ENCODE measurements around the gene USP38. TPM values are rescaled to one million over a fixed set of nuclear protein-coding genes. Genes with fewer than 3 reads are reported as not detected.

USP38 gene
- total and polyA plus RNA-seq, 2 donors (not counting 1 experiment from before 2014, with no cell fraction given) = 13.9 to 15.7 TPM

GRCh38 chr4:143241892-143242291 is 57.2 kb downstream of the USP38 start:
- Histone ChIP-seq H3K4me2 (ENCODE audit: extremely low read depth, insufficient read depth, low read length) (no peak overlapping the region), H3K27me3 (ENCODE audit: control insufficient read depth, insufficient read depth, low read length) (no peaks in the 10 kb centered on the region), H3K36me3 (ENCODE audit: control insufficient read depth, insufficient read depth, low read length) (no peaks in the 10 kb centered on the region), H4K20me1 (ENCODE audit: control insufficient read depth, extremely low read depth, insufficient read depth, low read length) (no peaks in the 10 kb centered on the region), H3K27ac (ENCODE audit: insufficient read depth, low read length) (no peak overlapping the region), H3K79me2 (ENCODE audit: control insufficient read depth, insufficient read depth, low read length) (no peaks in the 10 kb centered on the region), H3K9me3 (ENCODE audit: control insufficient read depth, insufficient read depth, low read depth, low read length) (no peaks in the 10 kb centered on the region), H2AFZ (ENCODE audit: low read length) (peak overlapping the region; percentile 11), H3K4me3 (replicated peaks in 1 of 4; ENCODE audit: control extremely low read depth in 1 of 4, insufficient read depth in 1 of 4, low read depth in 3 of 4, low read length in 4 of 4) (no peak overlapping the region), H3K9ac (ENCODE audit: insufficient read depth, low read length) (no peak overlapping the region), H3K4me1 (ENCODE audit: control insufficient read depth, extremely low read depth, insufficient read depth, low read length) (no peaks in the 10 kb centered on the region)
- DNase-seq (ENCODE audit: low read depth in 2 of 2) = peak in 1 of 2 donors; percentile 31
- TF ChIP-seq CTCF (conservative IDR thresholded peaks at IDR 0.05 in 1 of 2, IDR thresholded peaks at IDR 0.05 in 1 of 2; ENCODE audit: low read depth in 1 of 2, low read length in 2 of 2) = no peak
- no peak for TF ChIP-seq EZH2 (IDR thresholded peaks at IDR 0.05; ENCODE audit: low read length, missing control alignments)

GRCh38 chr4:143243041-143243440 is 58.3 kb downstream of the USP38 start:
- H3K9ac ChIP-seq (ENCODE audit: insufficient read depth, low read length) = no peak overlapping the region
- no peaks in the 10 kb centered on the region for H4K20me1 ChIP-seq (ENCODE audit: control insufficient read depth, extremely low read depth, insufficient read depth, low read length)
- no peaks in the 10 kb centered on the region for H3K4me1 ChIP-seq (ENCODE audit: control insufficient read depth, extremely low read depth, insufficient read depth, low read length)
- TF ChIP-seq CTCF (conservative IDR thresholded peaks at IDR 0.05 in 1 of 2, IDR thresholded peaks at IDR 0.05 in 1 of 2; ENCODE audit: low read depth in 1 of 2, low read length in 2 of 2) (no peak), EZH2 (IDR thresholded peaks at IDR 0.05; ENCODE audit: low read length, missing control alignments) (no peak)
- no peaks in the 10 kb centered on the region for H3K27me3 ChIP-seq (ENCODE audit: control insufficient read depth, insufficient read depth, low read length)
- peak overlapping the region; percentile 35 for H3K4me2 ChIP-seq (ENCODE audit: extremely low read depth, insufficient read depth, low read length)
- no peaks in the 10 kb centered on the region for H3K9me3 ChIP-seq (ENCODE audit: control insufficient read depth, insufficient read depth, low read depth, low read length)
- no peaks in the 10 kb centered on the region for H3K79me2 ChIP-seq (ENCODE audit: control insufficient read depth, insufficient read depth, low read length)
- no peak overlapping the region for H2AFZ ChIP-seq (ENCODE audit: low read length)
- peak in 1 of 2 donors; percentile 11 for DNase-seq (ENCODE audit: low read depth in 2 of 2)
- H3K36me3 ChIP-seq (ENCODE audit: control insufficient read depth, insufficient read depth, low read length) = no peaks in the 10 kb centered on the region
- H3K4me3 ChIP-seq (replicated peaks in 1 of 4; ENCODE audit: control extremely low read depth in 1 of 4, insufficient read depth in 1 of 4, low read depth in 3 of 4, low read length in 4 of 4) = no peak overlapping the region
- H3K27ac ChIP-seq (ENCODE audit: insufficient read depth, low read length) = no peak overlapping the region

GRCh38 chr4:143246977-143247376 is 62.3 kb downstream of the USP38 start:
- TF ChIP-seq EZH2 (IDR thresholded peaks at IDR 0.05; ENCODE audit: low read length, missing control alignments) = no peak
- TF ChIP-seq CTCF (conservative IDR thresholded peaks at IDR 0.05 in 1 of 2, IDR thresholded peaks at IDR 0.05 in 1 of 2; ENCODE audit: low read depth in 1 of 2, low read length in 2 of 2) = no peak
- Histone ChIP-seq H3K4me2 (ENCODE audit: extremely low read depth, insufficient read depth, low read length) (no peak overlapping the region), H3K4me1 (ENCODE audit: control insufficient read depth, extremely low read depth, insufficient read depth, low read length) (no peaks in the 10 kb centered on the region), H3K9me3 (ENCODE audit: control insufficient read depth, insufficient read depth, low read depth, low read length) (no peaks in the 10 kb centered on the region), H3K27ac (ENCODE audit: insufficient read depth, low read length) (no peak overlapping the region), H3K79me2 (ENCODE audit: control insufficient read depth, insufficient read depth, low read length) (no peaks in the 10 kb centered on the region), H3K4me3 (replicated peaks in 1 of 4; ENCODE audit: control extremely low read depth in 1 of 4, insufficient read depth in 1 of 4, low read depth in 3 of 4, low read length in 4 of 4) (no peak overlapping the region), H3K9ac (ENCODE audit: insufficient read depth, low read length) (no peak overlapping the region), H3K27me3 (ENCODE audit: control insufficient read depth, insufficient read depth, low read length) (no peaks in the 10 kb centered on the region), H4K20me1 (ENCODE audit: control insufficient read depth, extremely low read depth, insufficient read depth, low read length) (no peaks in the 10 kb centered on the region), H2AFZ (ENCODE audit: low read length) (no peak overlapping the region), H3K36me3 (ENCODE audit: control insufficient read depth, insufficient read depth, low read length) (no peaks in the 10 kb centered on the region)
- DNase-seq (ENCODE audit: low read depth in 2 of 2) = no peak
